HG02938 (cell line): ENCODE measurements around the gene UBE3A.

Experiments
- ATAC-seq: cut with Tn5 transposase; IDR thresholded peaks from one replicate; pipeline ENCODE4 v1.9.1; 2021; ENCODE audit warnings: mild to moderate bottlenecking, moderate library complexity; ENCODE audit not compliant: unreplicated experiment

UBE3A gene

GRCh38 chr15:25335279-25335678, 103.5 kb downstream of the UBE3A start:
- no peak for ATAC-seq

DNA sequence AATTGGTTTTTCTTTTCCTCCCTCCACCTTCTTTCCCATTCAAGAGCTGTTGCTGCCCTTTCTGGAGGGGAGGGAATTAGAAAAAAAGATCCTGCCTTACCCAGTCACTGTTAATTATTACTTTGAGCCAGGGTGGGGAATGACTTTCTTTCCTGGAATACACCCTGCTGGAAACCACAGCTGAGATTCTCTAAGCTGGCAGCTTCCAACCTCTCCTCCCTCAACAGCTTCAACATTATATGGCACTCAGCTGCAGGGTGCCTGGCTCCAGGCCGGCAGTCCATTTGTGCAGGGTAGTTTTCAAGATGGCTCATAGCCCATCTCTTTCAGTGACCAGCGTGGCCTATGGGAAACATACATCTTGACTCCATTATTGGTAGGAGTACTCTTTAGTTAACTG, 105.8 kb downstream of the UBE3A start:
- no peak for ATAC-seq

DNA sequence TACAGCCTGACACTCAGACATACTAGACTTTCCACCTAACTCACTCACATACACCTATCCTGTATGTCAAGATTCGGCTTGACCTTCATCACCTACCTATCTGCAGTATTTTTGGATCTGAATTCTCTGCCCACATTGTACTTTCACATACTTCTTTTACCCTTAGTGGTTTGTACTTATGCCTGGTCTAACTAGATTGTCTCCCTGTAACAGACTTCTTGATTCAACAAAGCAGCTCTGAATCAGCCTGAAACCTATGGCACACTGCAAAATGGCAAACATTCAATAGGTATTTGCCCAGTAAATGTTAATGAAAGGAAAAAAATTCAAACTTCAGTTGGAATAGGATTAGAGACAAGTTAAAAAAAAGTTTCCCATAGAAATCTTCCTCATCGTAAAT, 106.5 kb downstream of the UBE3A start:
- ATAC-seq: no peak

- no peak for ATAC-seq
Observed at GRCh38 chr15:25331860-25332259, 107.0 kb downstream of the UBE3A start.

DNA sequence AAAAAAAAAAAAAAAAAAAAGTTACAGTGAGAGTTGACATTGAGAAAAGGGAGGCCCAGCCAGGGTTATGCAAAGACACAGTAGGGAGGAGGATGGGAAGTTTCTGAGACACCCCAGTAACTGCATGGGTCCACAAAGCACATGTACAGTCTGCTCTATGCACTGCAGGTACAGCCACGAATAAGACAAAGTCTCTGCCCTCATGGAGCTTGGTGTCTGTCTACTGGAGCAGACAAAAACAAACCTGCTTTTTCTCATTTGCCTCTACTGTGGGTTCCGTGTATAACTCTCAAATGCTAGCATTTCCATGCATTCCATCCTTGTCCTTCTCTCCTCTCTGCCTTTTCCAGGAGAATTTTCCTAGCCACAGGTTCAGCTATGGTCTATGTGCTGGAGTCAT, 107.4 kb downstream of the UBE3A start:
- ATAC-seq: no peak

DNA sequence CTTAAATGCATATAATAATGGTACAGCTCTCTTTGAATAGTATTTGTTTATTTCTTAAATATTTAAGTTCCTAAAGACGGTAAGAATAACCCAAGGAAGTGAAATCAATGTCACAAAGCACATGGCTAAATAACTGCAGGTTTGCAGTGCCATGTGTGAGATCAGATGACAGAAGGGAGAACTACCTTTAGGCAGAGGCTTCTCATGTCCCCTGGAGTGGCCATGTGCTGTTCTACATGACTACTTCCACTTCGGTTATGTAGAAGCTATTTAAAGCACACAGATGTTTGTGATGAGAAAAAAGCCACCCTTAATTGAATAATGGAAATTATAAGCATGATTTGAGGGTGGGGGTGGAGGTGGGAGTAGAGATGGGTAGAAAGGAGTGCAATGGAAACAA, 109.1 kb downstream of the UBE3A start:
- ATAC-seq: no peak

- ATAC-seq: no peak
Observed at GRCh38 chr15:25327686-25328085, 111.1 kb downstream of the UBE3A start.

- ATAC-seq: no peak
Observed at GRCh38 chr15:25325187-25325586, 113.6 kb downstream of the UBE3A start.

GRCh38 chr15:25323420-25323819, 115.4 kb downstream of the UBE3A start:
- no peak for ATAC-seq

- no peak for ATAC-seq
Observed at GRCh38 chr15:25287823-25288222, 151.0 kb downstream of the UBE3A start.
